Epithelial cell of prostate (primary cell): Measurements from ENCODE around the gene BRINP3.
A peak's percentile ranks its signal among the peaks of the same experiment; 100 is the strongest.

Experiments used
- DNase-seq: peaks from one replicate; pipeline ENCODE4 v3.0.0-alpha.2; 2011; ENCODE audit warnings: low read depth, low spot score
- H3K27ac ChIP-seq: fragments of 450-650 bp; 2 replicates; pipeline ENCODE4 v1.5.1; 2017; ENCODE audit warnings: mild to moderate bottlenecking

The BRINP3 gene

DNA sequence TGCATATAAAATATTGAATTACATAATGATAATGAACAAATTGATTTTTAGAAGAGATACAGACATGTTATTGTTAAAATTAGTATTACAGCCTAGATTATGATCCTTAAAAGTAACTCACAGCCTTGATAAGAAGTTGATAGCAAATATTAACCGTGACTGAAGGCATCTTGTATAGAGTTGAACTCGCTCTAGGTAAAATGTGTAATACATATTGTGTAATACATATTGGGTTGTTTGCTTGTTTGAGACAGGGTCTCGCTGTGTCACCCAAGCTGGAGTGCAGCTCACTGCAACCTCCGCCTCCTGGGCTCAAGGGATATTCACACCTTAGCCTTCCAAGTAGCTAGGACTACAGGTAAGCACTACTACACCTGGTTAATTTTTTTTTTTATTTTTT, 269.9 kb downstream of the BRINP3 start:
- no peak for DNase-seq
- no peak overlapping the region for H3K27ac ChIP-seq

DNA sequence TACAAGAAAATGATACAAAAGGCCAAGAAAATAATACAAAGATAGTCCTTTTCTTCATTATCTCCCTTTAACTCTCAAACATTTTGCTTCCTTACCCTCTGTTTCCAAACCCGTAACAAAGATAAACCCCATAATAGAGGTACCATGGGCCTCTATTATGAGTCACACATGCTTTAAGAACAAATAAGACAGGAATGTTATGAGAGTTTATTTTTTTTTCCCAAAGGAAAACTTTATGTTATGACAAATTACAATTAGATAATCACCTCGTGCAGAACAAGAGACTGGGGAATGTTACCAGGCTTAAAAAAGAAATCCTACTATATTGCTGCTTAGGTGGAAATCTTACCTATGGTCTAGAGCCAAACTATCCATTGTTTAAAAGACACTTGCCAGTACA, 272.0 kb downstream of the BRINP3 start:
- DNase-seq = no peak
- H3K27ac ChIP-seq = no peak overlapping the region

DNA sequence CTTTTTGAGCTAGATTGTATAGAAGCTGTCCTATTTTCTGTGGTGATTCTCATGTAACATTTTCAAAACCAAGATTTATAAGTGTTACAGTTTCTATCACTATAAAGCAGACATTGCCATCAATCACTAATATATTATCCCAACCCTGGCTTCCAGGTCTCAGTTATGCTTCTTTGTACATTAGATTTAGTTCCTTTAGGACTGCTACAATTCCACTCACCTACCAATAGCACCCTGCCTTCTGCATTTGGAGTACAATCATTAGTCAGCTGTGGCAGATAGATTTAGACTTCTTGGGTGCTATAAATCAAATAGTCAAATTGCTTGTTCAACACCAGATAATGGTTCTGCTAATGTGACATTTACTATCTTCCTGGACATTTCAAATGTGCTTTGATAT, 281.6 kb downstream of the BRINP3 start:
- DNase-seq = no peak

DNA sequence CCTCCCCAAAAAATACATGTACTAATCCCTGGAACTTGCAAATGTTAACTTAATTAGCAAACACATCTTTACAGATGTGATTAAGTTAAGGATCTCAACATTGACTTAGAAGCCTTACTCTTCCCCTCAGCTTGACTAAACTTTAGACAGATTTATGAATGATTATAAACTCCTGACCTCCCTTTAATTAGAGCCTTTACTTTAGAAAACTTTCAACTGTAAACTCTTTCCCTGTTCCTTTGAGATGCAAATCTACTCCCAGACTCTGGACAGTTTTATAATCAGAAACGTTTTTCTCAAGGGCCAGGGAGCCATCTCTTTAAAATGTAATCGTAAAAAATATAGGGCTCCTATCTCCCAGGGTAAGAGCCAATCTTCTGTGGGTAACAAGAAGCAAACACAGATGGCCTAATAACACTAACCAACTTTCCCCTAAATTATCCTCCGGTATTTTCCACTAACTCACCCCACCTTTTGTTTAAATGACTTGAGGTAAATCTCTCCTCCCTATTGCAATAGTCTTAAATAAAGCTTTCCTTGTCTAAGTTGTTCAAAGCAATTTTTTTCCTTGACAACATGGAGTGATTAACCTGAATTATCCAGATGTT, 284.1 kb downstream of the BRINP3 start:
- DNase-seq = no peak
- H3K27ac ChIP-seq = no peak overlapping the region

More for the DNA sequence above, 281.6 kb downstream of the BRINP3 start:
- no peak overlapping the region for H3K27ac ChIP-seq

DNA sequence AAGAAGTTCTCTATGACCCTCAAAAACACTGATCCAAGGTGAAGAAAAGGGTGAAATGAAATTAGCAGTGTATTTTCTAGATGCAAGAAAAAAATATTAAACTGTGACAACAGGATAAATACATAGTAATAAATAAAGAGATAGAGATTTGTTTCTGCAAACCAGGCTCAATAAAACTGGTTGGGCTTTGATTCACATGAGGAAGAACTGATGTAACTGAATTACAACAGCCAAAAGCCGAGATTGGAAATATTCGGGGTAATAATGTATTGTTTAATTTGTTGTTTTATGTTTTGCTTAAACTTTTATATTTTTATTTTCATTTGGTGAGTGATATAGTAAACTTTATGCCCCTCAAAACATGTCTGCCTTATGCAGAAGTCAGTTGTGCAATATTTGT, 285.0 kb downstream of the BRINP3 start:
- no peak for DNase-seq
- no peak overlapping the region for H3K27ac ChIP-seq

DNA sequence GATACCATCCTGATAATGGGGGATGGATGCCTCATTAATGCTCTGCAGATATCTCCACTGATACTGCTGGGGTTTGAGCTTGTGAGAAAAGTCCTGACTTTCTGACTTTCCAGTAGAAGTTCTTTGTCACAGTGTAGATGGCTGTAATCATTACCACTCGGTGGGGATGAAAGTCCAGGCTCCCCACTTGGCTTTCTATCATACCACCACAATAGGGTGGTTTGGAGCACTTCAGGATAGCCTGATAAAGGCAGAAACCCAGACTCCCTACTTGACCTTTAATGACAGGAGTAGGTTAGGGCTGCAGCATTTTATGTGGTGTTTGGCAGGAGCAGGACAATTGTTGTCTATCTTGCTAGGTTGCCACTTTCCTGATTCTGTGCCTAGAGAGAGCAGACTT, 294.1 kb downstream of the BRINP3 start:
- H3K27ac ChIP-seq = no peak overlapping the region
- no peak for DNase-seq

DNA sequence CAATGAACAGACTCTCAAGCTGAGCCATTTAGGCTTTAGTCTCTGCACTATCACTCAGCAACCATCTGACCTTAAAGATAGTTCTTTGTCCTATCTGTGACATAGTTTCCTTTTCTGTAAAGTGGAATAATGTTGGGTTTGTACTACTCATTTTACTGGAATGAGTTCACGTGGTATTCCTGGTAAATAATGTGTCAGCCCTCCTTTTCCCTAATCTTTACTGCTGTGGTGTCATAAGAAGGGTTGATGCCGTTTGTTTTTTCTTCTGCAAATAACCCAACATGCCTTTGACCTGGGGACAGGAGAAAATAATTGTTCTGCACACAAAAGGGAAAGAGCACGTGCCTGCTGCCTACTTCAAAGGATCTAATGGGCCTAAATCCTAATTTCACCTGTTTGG, 297.8 kb downstream of the BRINP3 start:
- no peak overlapping the region for H3K27ac ChIP-seq
- no peak for DNase-seq

DNA sequence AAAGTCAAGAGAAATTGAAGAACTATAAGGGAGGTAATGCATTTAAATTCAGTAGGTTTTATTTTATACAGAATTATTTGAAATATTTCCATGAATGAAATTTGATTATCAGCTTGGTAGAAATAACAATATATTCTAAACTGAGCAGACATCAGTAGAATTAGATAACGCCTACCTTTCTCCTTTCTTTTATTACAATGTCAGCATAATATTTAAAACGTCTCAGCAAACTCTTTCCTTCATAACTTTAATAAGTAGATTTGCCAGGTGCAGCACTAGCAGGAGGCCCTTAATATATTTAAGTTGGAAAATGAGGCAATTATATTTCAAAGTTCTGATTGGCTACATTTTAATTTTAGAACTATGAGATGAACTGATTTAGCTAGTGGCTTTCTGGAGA, 298.8 kb downstream of the BRINP3 start:
- DNase-seq = no peak
- H3K27ac ChIP-seq = no peak overlapping the region

DNA sequence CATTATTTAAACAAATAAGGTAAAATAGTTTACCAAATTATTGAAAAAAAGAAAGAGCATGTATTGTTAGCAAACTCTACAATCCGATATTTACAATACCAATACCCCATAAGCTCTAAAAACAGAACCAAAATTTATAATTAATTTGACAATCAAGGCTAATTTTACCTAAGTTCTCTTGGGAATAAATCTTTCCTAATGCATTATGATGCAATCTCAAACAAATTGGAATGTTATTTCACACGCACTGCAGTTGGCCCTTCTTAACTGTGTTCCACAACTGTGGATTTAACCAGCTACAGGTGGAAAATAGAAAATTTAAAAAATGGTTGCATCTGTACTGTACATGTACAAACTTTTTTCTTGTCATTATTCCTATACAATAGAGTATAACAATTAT, 300.1 kb downstream of the BRINP3 start:
- no peak for DNase-seq
- no peak overlapping the region for H3K27ac ChIP-seq

DNA sequence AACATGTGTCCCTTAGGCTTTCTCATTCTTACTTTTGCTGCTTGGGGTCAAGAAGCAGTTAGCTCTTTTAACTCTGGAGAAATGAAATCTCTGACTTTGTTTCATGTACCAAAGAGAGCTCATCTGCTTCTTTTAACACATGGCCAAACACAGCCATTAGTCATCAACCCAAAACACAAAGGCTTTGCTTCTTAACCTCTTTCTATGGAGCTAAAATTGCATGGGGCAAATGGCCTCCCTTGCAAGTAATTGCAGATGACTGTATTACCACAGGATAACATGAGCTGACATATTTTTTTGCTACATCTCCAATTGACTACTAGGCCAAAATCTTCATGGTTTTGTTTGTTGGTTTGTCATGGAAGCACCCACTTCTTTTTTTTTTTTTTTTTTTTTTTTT, 300.9 kb downstream of the BRINP3 start:
- no peak for DNase-seq
- no peak overlapping the region for H3K27ac ChIP-seq

DNA sequence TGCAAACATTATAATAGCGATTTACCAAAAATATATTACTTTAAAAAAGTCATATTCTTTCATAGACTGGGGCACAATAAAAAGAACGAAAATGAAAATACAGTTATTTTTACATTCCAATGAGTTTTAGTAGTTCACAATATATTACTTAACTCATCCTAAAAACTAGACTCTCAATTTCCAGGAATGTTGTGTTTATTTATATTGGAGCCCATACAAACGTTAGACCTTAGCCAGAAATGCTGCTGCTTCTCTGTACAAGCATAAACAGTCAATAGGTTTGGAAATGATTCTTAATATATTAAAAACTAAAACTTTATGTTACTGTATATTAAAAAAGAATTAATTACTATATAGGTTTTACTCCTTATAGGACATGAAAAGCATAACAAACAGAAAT, 302.3 kb downstream of the BRINP3 start:
- no peak overlapping the region for H3K27ac ChIP-seq
- no peak for DNase-seq

DNA sequence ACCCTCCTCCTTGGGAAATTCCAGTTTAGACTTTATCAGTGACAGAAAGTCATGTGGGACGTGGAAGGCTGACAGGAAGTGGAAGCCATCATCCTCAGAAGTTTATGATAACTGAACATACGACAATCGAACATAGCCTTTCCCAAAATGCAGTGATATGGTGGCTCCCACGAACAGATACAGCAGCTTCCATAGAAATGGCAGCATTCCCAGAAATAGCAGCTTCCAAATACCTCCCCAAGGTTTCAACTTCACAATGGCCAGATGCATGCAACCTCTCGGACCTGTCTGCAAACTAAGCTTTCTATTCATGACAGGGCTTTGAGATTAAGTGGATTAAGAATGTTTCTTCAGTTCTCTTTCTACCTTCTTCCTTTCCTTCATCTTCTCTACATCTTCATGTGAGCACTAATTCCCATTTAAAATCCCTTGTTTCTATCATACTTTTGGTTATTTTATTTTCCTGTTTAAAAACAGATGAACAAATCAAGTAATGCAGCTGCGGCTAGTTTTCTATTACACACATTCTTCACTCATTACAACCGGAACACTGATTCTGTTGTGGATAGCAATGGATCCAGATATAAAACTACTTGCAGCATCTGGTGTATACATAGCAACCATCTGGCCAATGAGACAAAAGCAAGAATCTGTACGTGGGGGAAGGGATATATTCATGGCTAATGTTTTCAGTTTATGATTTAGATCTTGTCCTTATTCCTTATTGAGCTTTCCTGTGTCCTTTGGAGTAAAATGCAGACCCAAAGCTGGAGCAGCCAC, 304.8 kb downstream of the BRINP3 start:
- no peak for DNase-seq
- no peak overlapping the region for H3K27ac ChIP-seq

DNA sequence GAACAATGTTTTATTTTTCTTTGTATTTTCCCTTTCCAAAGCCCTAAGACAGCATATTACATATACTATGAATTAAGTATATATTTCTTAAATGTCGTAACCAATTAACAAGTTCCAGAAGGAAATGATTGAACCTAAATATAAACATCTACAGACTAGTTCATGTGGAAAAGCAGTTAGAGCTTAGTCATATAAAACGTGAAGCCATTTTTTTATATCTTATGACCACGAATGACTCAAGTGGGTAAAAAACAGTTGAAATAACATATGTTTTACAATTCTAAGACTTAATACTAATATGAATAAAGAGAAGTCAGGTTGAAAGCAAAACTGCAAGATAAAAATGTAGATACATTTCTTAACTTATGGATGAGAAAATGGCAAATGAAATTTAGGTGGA, 307.3 kb downstream of the BRINP3 start:
- DNase-seq = no peak
- H3K27ac ChIP-seq = no peak overlapping the region

DNA sequence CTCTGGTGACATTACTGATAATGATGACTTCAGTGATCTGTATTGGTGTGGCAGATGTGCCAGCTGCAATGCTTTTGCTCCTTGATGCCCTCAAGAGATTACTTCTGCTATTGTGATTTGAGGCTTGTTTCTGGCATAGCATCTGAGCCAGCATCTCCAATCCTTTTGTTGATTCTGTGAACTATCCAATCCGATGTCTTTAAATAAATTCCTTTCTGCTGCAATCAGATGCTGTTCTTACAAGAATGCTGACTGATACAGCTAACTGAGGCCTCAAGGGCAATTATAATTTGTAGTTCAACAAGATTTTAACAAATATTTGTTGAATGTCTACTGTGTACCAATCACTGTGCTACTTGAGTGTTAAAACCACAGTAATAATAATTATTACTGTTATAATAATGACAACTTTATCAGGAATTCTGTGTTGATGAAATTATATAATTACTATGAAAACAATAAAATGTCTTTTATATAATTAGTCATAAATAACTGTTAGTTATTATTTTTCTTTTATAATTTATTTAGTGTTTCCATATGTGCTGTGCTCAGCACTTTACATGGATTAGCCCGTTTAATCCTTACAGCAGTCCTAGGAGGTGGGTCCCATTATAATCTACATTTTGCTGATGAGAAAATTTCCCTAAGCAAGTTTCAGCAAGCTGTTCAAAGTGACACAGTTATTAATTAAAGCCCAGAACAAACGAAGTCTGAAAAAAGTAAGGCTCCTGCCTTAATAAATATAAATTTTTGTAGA, 308.2 kb downstream of the BRINP3 start:
- H3K27ac ChIP-seq = no peak overlapping the region
- DNase-seq = no peak

DNA sequence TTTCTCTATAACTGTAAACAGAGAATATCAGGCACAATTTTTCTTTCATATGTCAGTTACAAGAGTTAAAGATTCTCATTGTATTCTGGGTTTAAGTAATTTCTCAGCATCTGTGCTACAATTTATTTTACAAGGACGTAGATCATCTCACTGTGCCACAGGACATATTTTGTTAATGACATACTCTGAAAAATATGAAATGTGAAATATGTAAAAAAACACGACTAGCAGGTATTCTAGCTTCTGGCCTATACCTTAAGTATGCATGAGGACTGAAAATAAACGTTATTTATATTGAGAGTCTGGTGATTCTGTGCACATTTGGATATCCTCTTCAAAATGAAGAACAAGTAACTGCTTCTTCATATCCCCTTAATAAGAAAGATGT, 308.8 kb downstream of the BRINP3 start:
- H3K27ac ChIP-seq = no peak overlapping the region
- DNase-seq = no peak

DNA sequence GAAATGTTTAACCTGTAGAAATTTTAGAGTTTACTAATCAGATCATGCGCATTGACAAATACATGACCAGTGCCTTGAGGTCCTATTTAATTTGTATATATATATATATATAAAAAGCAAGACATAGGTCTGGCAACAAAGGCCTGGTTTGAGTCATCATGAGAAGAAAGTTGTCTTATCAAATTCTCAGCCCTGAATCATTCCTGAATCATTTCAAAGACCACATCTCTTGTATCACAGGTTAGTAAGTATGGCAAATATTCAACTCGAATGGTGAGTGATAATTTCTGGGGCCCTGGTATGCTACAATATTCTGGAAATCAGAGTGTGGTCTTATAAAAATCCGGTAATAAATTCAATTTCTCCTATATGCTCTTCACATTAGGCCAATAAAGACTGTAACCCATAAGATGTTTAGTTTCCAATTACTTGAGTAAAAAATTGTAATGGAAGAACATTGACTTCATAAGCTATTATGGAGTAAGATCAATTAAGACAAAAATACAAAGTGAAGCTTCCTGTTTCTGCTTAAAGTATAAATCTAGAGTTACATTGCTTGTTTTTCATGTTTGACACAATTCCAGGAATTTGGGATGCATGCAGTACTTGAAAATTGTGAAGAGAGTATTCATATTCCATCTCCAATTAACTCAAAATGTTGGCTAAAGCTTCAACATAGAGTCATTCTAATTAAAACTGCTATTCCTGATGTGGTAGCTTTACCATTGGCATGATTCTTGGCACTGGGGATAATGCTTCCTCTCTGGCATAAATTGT, 309.4 kb downstream of the BRINP3 start:
- peak; percentile 29 for DNase-seq
- H3K27ac ChIP-seq = no peak overlapping the region

DNA sequence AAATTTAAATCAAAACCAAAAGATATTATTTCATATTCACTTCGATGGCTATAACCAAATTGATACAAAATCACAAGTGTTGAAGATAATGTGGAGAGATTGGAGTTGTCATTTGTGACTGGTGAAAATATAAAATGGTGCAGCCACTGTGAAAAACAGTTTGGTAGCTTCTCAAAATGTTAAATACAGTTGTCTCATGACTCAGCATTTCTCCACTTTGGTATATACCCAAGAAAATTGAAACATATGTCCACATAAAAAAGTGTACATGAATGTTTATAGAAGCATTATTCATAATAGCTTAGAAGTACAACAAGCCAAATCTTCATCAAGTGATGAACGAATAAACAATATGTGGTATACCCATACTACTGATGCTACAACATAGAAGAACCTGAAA, 318.5 kb downstream of the BRINP3 start:
- no peak for DNase-seq
- no peak overlapping the region for H3K27ac ChIP-seq

DNA sequence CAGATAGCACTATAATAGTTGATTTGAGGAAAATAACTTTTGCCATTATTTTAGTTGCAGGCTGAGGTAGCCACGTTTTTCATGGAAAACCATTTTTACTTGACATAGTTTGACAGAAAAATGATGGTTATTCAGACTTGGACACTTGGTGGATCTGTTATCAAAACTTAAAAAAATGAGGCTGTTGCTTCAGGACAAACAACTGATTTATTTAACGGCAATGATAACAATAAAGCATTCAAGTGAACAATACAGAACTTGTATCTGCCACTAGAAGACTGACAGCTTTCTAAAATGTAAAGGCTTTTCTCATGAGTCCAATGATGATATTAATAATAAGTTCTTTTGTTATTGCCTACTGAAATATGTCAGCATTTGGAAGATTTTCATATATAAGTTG, 322.9 kb downstream of the BRINP3 start:
- no peak for DNase-seq

DNA sequence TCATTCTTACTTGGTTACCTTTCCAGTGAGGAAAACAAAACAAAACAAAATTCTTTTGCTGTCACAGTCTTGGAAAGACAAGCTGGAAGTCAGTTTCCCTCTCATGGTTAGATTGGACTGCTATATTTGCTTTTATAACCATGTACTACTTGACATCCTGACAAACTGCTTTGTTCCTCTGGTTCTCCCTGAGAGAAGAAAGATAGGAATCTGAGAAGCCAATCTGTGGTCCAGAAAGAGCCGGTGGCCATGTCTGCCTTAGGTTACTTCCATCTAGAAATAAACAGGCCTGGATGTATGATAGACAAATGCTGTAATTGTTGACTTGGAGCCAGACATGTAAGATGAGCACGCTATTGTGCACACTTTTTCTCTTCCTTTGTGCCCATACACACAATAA, 330.0 kb downstream of the BRINP3 start:
- DNase-seq = no peak
- no peak overlapping the region for H3K27ac ChIP-seq

More for the DNA sequence above, 322.9 kb downstream of the BRINP3 start:
- no peak overlapping the region for H3K27ac ChIP-seq

DNA sequence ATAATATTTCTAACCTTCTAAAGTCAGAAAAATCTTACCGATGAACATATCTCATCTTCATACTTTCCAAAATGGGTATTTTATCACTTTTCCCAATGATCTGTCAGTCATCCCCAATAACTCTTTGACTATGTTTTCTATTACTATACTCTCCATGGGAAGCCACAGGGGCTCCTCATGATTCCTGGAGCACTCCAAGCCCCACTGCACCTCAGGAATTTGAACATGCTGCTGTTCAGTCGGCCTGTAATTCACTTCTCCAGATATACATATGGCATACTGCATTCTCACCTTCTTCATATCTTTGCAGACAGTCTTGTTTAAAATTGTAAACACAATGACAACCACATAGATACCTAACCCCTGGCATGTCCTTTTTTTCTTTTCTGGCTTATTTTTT, 333.0 kb downstream of the BRINP3 start:
- no peak overlapping the region for H3K27ac ChIP-seq
- DNase-seq = no peak

DNA sequence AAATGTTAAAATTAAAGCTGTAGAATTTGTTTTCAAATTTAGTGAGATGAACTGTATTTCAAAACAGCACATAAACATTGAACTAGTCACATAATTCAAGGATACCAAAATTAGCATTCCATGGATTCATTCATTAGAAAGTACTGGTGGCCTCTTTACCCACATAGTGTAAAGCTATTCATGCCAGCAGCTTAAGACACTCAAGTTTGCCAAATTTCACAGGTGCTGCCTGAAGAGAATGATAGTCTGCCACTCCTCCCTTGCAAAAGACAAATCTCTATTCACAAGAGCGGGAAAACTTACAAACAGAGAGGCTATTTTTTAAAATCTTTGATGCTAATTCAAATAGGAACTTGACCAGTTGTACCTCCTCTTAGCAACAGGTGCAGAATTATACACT, 337.0 kb downstream of the BRINP3 start:
- DNase-seq = no peak
- no peak overlapping the region for H3K27ac ChIP-seq
